ENCODE data around the gene HRH4.

- no peak for TF ChIP-seq CTCF (IDR thresholded peaks at IDR 0.05)
- no peak for TF ChIP-seq POLR2A (IDR thresholded peaks at IDR 0.05)
Observed at GRCh38 chr18:24459772-24460171, 665 bp upstream of the HRH4 start.
